ENCODE data around the gene PDLIM1.

The PDLIM1 gene

DNA sequence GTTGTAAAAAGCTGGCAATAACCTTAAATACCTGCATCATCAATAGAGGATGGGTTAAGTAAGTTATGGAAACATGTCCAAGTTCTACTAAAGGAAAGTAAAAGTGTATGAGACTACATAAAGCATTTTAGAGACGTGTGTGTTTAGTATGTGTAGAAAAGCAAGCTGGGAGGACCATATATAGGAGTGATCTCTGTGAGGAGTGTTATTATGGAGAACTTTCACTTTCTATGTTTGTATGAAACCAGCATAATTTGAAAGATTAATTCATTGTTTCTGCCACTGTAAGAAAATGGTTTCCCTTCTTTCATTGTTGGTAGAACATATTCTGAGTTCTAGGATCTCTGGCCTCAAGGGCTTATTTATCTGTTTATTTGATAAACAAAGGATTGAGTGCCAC is 19.2 kb upstream of the PDLIM1 start:
- no peak overlapping the region for H3K4me3 ChIP-seq (replicated peaks; ENCODE audit: insufficient read depth, low read length)
- no peak overlapping the region for H3K27ac ChIP-seq (replicated peaks)
- DNase-seq (ENCODE audit: low read depth in 1 of 2, low spot score in 1 of 2), result no peak
- TF ChIP-seq, protein P1, sequence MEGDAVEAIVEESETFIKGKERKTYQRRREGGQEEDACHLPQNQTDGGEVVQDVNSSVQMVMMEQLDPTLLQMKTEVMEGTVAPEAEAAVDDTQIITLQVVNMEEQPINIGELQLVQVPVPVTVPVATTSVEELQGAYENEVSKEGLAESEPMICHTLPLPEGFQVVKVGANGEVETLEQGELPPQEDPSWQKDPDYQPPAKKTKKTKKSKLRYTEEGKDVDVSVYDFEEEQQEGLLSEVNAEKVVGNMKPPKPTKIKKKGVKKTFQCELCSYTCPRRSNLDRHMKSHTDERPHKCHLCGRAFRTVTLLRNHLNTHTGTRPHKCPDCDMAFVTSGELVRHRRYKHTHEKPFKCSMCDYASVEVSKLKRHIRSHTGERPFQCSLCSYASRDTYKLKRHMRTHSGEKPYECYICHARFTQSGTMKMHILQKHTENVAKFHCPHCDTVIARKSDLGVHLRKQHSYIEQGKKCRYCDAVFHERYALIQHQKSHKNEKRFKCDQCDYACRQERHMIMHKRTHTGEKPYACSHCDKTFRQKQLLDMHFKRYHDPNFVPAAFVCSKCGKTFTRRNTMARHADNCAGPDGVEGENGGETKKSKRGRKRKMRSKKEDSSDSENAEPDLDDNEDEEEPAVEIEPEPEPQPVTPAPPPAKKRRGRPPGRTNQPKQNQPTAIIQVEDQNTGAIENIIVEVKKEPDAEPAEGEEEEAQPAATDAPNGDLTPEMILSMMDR (IDR thresholded peaks at IDR 0.05; ENCODE audit: insufficient read depth, low read length), result no peak
- TF ChIP-seq POLR2AphosphoS5 (IDR thresholded peaks at IDR 0.05; ENCODE audit: low read depth) (no peak), REST (IDR thresholded peaks at IDR 0.05; ENCODE audit: insufficient replicate concordance, low read depth) (no peak), GABPA (IDR thresholded peaks at IDR 0.05; ENCODE audit: low read depth) (no peak), SPI1 (IDR thresholded peaks at IDR 0.05; ENCODE audit: borderline replicate concordance, low read depth) (no peak)
- H3K27me3 ChIP-seq (ENCODE audit: insufficient read depth, poor library complexity, severe bottlenecking), result no peaks in the 10 kb centered on the region

DNA sequence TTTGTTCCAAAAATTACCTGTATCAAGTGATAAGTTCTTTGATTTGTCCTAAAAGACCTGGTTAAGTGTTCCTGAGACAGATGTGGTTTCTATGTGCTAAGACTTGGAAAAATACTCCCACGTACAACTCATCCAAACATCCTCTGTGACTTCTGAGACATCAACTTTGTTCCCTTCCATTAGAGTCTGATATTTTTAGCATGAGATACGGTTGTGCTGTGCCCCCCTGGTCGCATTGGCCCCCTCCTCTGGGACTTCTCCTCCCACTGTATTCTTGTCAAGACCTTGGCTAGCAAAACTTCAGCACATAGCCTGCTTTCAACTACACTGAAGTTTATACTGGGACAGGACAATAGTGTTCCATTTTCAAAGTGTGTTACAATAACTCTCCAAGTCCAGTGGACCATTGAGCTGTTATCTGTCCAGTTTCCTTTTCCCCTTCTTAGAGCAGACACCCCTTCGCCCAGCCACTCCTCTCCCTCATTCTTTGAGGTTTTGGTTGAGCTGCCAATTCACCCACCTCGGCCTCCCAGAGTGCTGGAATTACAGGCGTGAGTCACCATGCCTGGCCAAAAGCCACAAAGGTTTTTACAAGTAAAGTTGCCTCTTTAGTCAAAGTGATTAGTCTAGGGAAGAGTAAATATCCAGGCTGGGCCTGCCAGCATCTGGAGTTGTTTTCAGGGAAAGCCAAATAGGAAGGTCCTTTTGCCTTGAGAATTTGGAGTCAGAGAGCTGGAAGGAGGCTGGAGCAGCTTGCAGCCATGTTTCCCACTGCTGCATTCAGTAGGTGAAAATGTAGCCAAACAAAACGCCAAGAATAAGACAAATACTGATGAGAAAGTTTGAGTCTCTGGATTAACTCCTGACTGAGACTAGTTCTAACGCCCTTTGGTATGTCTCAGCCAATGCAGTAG is 17.8 kb upstream of the PDLIM1 start:
- TF ChIP-seq, protein P1 (IDR thresholded peaks at IDR 0.05; ENCODE audit: insufficient read depth, low read length), result no peak
- TF ChIP-seq SPI1 (IDR thresholded peaks at IDR 0.05; ENCODE audit: borderline replicate concordance, low read depth), result no peak
- TF ChIP-seq REST (IDR thresholded peaks at IDR 0.05; ENCODE audit: insufficient replicate concordance, low read depth), result no peak
- no peak for TF ChIP-seq POLR2AphosphoS5 (IDR thresholded peaks at IDR 0.05; ENCODE audit: low read depth)
- no peak for TF ChIP-seq GABPA (IDR thresholded peaks at IDR 0.05; ENCODE audit: low read depth)
- no peak for DNase-seq (ENCODE audit: low read depth in 1 of 2, low spot score in 1 of 2)
- no peak overlapping the region for H3K4me3 ChIP-seq (replicated peaks; ENCODE audit: insufficient read depth, low read length)
- H3K27ac ChIP-seq (replicated peaks), result no peak overlapping the region
- no peaks in the 10 kb centered on the region for H3K27me3 ChIP-seq (ENCODE audit: insufficient read depth, poor library complexity, severe bottlenecking)

DNA sequence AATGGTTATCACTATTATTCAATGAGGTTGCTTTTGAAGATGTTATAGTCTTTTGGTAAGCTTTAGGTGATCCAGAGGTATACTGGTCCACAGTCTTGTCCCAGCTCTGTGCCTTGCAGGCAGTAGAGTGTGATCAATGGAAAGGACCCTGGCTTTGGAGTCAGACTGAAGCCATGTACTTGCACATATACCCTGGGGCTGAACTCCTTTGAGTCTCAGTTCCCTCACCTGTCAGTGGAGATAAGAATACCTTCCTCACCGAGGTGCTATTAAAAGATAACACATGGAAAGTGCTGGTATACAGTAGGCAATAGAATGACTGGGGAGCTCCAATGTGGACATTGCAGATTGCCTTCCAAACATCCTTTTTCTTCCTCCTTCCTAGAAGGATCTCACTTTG is 16.0 kb upstream of the PDLIM1 start:
- no peak for DNase-seq (ENCODE audit: low read depth in 1 of 2, low spot score in 1 of 2)
- Histone ChIP-seq H3K27me3 (ENCODE audit: insufficient read depth, poor library complexity, severe bottlenecking) (no peaks in the 10 kb centered on the region), H3K27ac (replicated peaks) (no peak overlapping the region), H3K4me3 (replicated peaks; ENCODE audit: insufficient read depth, low read length) (no peak overlapping the region)
- no peak for TF ChIP-seq SPI1 (IDR thresholded peaks at IDR 0.05; ENCODE audit: borderline replicate concordance, low read depth)
- TF ChIP-seq, protein P1 (IDR thresholded peaks at IDR 0.05; ENCODE audit: insufficient read depth, low read length), result no peak
- no peak for TF ChIP-seq POLR2AphosphoS5 (IDR thresholded peaks at IDR 0.05; ENCODE audit: low read depth)
- no peak for TF ChIP-seq REST (IDR thresholded peaks at IDR 0.05; ENCODE audit: insufficient replicate concordance, low read depth)

Measured in HL-60 (cell line).